HEK293 (cell line): ENCODE measurements around the gene TMC3.

ENCODE experiments used
- CTCF ChIP-seq: fragments of 450-650 bp; formaldehyde crosslinking; IDR thresholded peaks from 2 replicates; pipeline ENCODE4 v1.5.1; 2016; ENCODE audit warnings: missing biosample characterization, missing genetic modification characterization
- MEIS1 ChIP-seq: sonication (generic); formaldehyde crosslinking; IDR thresholded peaks from 2 replicates; pipeline ENCODE4 v1.8.1; 2022; ENCODE audit warnings: missing genetic modification reagents, mild to moderate bottlenecking, borderline replicate concordance
- REST ChIP-seq: fragments of 450-650 bp; formaldehyde crosslinking; IDR thresholded peaks from 2 replicates; pipeline ENCODE4 v1.5.1; 2016; ENCODE audit warnings: missing biosample characterization, missing genetic modification characterization
- TCF7L2 ChIP-seq: IDR thresholded peaks from 2 replicates; pipeline ENCODE4 v1.6.1; 2011; ENCODE audit warnings: low read depth, mild to moderate bottlenecking, inconsistent platforms, low read length, moderate library complexity, borderline replicate concordance
- YY1 ChIP-seq: fragments of 450-650 bp; formaldehyde crosslinking; IDR thresholded peaks from 2 replicates; pipeline ENCODE4 v1.5.1; 2018; ENCODE audit warnings: missing biosample characterization, missing genetic modification characterization
- ZNF544 ChIP-seq: fragments of 450-650 bp; formaldehyde crosslinking; IDR thresholded peaks from 2 replicates; pipeline ENCODE4 v1.5.0; 2017; ENCODE audit warnings: missing biosample characterization, missing genetic modification characterization
- ZNF670 ChIP-seq: fragments of 450-650 bp; formaldehyde crosslinking; IDR thresholded peaks from 2 replicates; pipeline ENCODE4 v1.5.1; 2016; ENCODE audit warnings: missing biosample characterization, missing genetic modification characterization, low read depth

GRCh38 chr15:81398910-81399551 lies 25.0 kb upstream of the TMC3 start:
- TF ChIP-seq ZNF670 (tag by site-specific recombination): no peak
- no peak for TF ChIP-seq TCF7L2
- TF ChIP-seq CTCF (tag by site-specific recombination): no peak
- TF ChIP-seq ZNF544 (tag by site-specific recombination): no peak
- TF ChIP-seq MEIS1 (CRISPR knock-in tag): no peak
- no peak for TF ChIP-seq REST (tag by site-specific recombination)
- TF ChIP-seq YY1: no peak
